Astrocyte of the cerebellum (primary cell): Measurements from ENCODE around the gene GNLY.
A peak's percentile ranks its signal among the peaks of the same experiment; 100 is the strongest.

Experiments used
- DNase-seq: peaks from one replicate; pipeline ENCODE4 v3.0.0-alpha.2; 2011; ENCODE audit warnings: low read depth
- H3K4me3 ChIP-seq: 2 replicates; pipeline ENCODE4 v1.5.1; 2011; ENCODE audit warnings: mild to moderate bottlenecking, low read depth, low read length, moderate library complexity
- CTCF ChIP-seq: IDR thresholded peaks from 2 replicates; pipeline ENCODE4 v1.5.1; 2012; ENCODE audit warnings: low read length, low read depth, moderate library complexity, mild to moderate bottlenecking; ENCODE audit errors: missing control alignments
- in situ Hi-C: cut with HindIII; loops from 2 replicates; pipeline ENCODE4 v1.10.0; 2017; ENCODE audit warnings: low sequenced_read_pairs

Gene GNLY

GRCh38 chr2:85694052-85695025 is at the start of gene GNLY:
GNLY (plus strand) TSS chr2:85694358; CDS start chr2:85694419, 61 bp downstream.
- no peak for DNase-seq
- no peak for TF ChIP-seq CTCF
- H3K4me3 ChIP-seq, result no peak within 1 kb of the TSS
- in situ Hi-C loops, result no loop called here

GRCh38 chr2:85644909-85645308 is 49.2 kb upstream of the GNLY start:
- H3K4me3 ChIP-seq, result no peak overlapping the region
- in situ Hi-C loops, result no loop called here
- DNase-seq, result no peak
- TF ChIP-seq CTCF, result no peak

GRCh38 chr2:85646166-85646565 is 48.0 kb upstream of the GNLY start:
- no peak for TF ChIP-seq CTCF
- no peak overlapping the region for H3K4me3 ChIP-seq
- in situ Hi-C loops, result no loop called here
- no peak for DNase-seq

GRCh38 chr2:85647823-85648526 is 46.2 kb upstream of the GNLY start:
- no peak for DNase-seq
- no peak for TF ChIP-seq CTCF
- H3K4me3 ChIP-seq, result no peak overlapping the region
- in situ Hi-C loops, result no loop called here

- peak; percentile 61 for TF ChIP-seq CTCF
- in situ Hi-C loops, result no loop called here
- H3K4me3 ChIP-seq, result no peak overlapping the region
- peak; percentile 26 for DNase-seq
Measured at GRCh38 chr2:85648619-85649018, 45.5 kb upstream of the GNLY start.
